Measurements from ENCODE around the gene IQSEC1. TPM values are rescaled to one million over a fixed set of nuclear protein-coding genes. Genes with fewer than 3 reads are reported as not detected.

Gene IQSEC1
- total and polyA plus RNA-seq, 2 of the 8 experiments (the other 6 are each of a cell fraction or from before 2014, with no cell fraction given) = 6.8 to 28.8 TPM

DNA sequence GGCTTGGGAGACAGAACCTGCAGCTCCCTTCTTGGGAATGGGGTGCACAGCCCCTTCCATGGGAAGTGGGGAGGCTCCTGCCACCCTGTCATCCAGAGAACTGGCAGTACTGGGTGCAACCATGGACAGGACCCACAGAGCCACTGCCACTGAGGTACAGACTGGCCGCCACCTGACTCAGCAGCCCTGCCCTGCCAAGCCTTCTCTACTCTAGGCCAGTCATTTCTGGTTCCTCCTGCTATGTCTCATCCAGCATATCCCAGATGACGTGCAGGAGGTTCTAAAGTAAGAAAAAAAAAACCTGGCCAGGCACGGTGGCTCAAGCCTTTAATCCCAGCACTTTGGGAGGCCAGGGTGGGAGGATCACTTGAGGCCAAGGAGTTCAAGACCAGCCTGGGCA is 155.0 kb downstream of the IQSEC1 start:
- no peaks in the 10 kb centered on the region for H3K4me1 ChIP-seq (replicated peaks in 1 of 4; ENCODE audit: control insufficient read depth in 3 of 4, insufficient read depth in 4 of 4, low read length in 3 of 4)
- H2BK120ac ChIP-seq (replicated peaks; ENCODE audit: low read depth, low read length) = no peak overlapping the region
- H3K4me3 ChIP-seq (ENCODE audit: extremely low read depth in 1 of 4, insufficient read depth in 2 of 4, low read depth in 3 of 4, low read length in 4 of 4) = no peak overlapping the region
- no peak overlapping the region for H2BK12ac ChIP-seq (ENCODE audit: low read depth, low read length)
- no peaks in the 10 kb centered on the region for H3K9me3 ChIP-seq (ENCODE audit: insufficient read depth in 2 of 2, low read depth in 1 of 2, low read length in 1 of 2)
- no peak overlapping the region for H4K91ac ChIP-seq (replicated peaks; ENCODE audit: insufficient read length, low read length)
- ChIA-PET POLR2A (ENCODE audit: partially characterized antibody) (no interaction called here), CTCF (ENCODE audit: partially characterized antibody) (interaction anchor here (1.3 to 4.6 kb wide), 2 partner anchors 10 to 65 kb away, joined by 3 to 28 read pairs; no protein-coding TSS in a partner anchor)
- H4K5ac ChIP-seq (ENCODE audit: insufficient read length, low read depth, low read length) = no peak overlapping the region
- no peak for FAIRE-seq
- no peak overlapping the region for H3K4me2 ChIP-seq (ENCODE audit: insufficient read depth in 1 of 2, low read depth in 2 of 2, low read length in 2 of 2)
- H2AFZ ChIP-seq (ENCODE audit: low read length) = no peak overlapping the region
- no peak overlapping the region for H2AK5ac ChIP-seq (ENCODE audit: low read depth, low read length)
- peaks cover 0 to 9% (median 1%) of the 10 kb centered on the region in 4 experiments; a peak in 3 of 8 replicates for H3K36me3 ChIP-seq (ENCODE audit: control insufficient read depth in 2 of 4, insufficient read depth in 4 of 4, low read length in 3 of 4)
- H3K23ac ChIP-seq (ENCODE audit: insufficient read length) = no peak overlapping the region
- WGBS, 2 experiments (ENCODE audit: extremely low coverage in 1 of 2, insufficient coverage in 1 of 2, insufficient read length in 1 of 2, insufficient replicate concordance in 2 of 2, low coverage in 1 of 2, low lambda C conversion rate in 2 of 2, missing lambda C conversion rate in 1 of 2) = 87% methylated on average over 3 of the region's 3 CpGs; no CpG with 5 or more reads in 1 of the 2 experiments
- no peaks in the 10 kb centered on the region for H3K23me2 ChIP-seq (ENCODE audit: low read depth, low read length)
- no peak overlapping the region for H3K18ac ChIP-seq (ENCODE audit: extremely low read depth, low read length)
- no peak for DNase-seq (ENCODE audit: low read depth in 1 of 2, low spot score in 2 of 2)
- no peak overlapping the region for H3K14ac ChIP-seq (ENCODE audit: insufficient read length)
- no peaks in the 10 kb centered on the region for H3K27me3 ChIP-seq (replicated peaks in 1 of 4; ENCODE audit: control insufficient read depth in 3 of 4, extremely low read depth in 1 of 4, insufficient read depth in 3 of 4, low read length in 3 of 4)
- no peak overlapping the region for H3K56ac ChIP-seq (replicated peaks; ENCODE audit: insufficient read length, low read depth, low read length)
- no peak overlapping the region for H2BK20ac ChIP-seq (ENCODE audit: low read length)
- H3K4ac ChIP-seq (replicated peaks; ENCODE audit: insufficient read length, low read depth, low read length) = no peak overlapping the region
- no peak overlapping the region for H3K27ac ChIP-seq (ENCODE audit: low read depth, low read length)
- no peaks in the 10 kb centered on the region for H3K79me2 ChIP-seq (ENCODE audit: control insufficient read depth in 1 of 2, insufficient read depth in 2 of 2, low read length in 2 of 2)
- no peak overlapping the region for H2BK15ac ChIP-seq (ENCODE audit: low read length)
- no peaks in the 10 kb centered on the region; the same call in 1 of the 2 replicates for H3K79me1 ChIP-seq (ENCODE audit: low read depth, low read length)
- H4K8ac ChIP-seq (ENCODE audit: extremely low read depth, insufficient read depth, low read length) = no peak overlapping the region
- H2BK5ac ChIP-seq (ENCODE audit: low read depth, low read length) = no peak overlapping the region
- H3K9ac ChIP-seq (replicated peaks in 1 of 4; ENCODE audit: extremely low read depth in 1 of 4, low read depth in 3 of 4, low read length in 3 of 4) = no peak overlapping the region
- peaks cover 0 to 11% of the 10 kb centered on the region in 2 experiments for H4K20me1 ChIP-seq (replicated peaks in 1 of 2; ENCODE audit: control insufficient read depth in 1 of 2, insufficient read depth in 2 of 2, low read length in 2 of 2)
- no peak for TF ChIP-seq SAP30 (IDR thresholded peaks at IDR 0.05; ENCODE audit: insufficient read depth, insufficient replicate concordance, low read length)
- no peak for TF ChIP-seq YY1 (IDR thresholded peaks at IDR 0.05; ENCODE audit: low read depth, low read length)
- TF ChIP-seq, protein P1, sequence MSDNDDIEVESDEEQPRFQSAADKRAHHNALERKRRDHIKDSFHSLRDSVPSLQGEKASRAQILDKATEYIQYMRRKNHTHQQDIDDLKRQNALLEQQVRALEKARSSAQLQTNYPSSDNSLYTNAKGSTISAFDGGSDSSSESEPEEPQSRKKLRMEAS (IDR thresholded peaks at IDR 0.05) = no peak
- TF ChIP-seq TAF1 (IDR thresholded peaks at IDR 0.05; ENCODE audit: low read depth, low read length) = no peak
- no peak for TF ChIP-seq RFX5 (IDR thresholded peaks at IDR 0.05; ENCODE audit: borderline replicate concordance, low read depth, low read length)
- no peak for TF ChIP-seq CBX5 (IDR thresholded peaks at IDR 0.05; ENCODE audit: low read depth, low read length)
- TF ChIP-seq BCL11A (IDR thresholded peaks at IDR 0.05; ENCODE audit: low read depth in 2 of 2, low read length in 2 of 2) = no peak
- no peak for TF ChIP-seq KDM4A (IDR thresholded peaks at IDR 0.05; ENCODE audit: low read depth, low read length, severe bottlenecking)
- no peak for TF ChIP-seq RAD21 (IDR thresholded peaks at IDR 0.05 in 1 of 2, conservative IDR thresholded peaks at IDR 0.05 in 1 of 2; ENCODE audit: low read depth in 2 of 2, low read length in 2 of 2)
- no peak for TF ChIP-seq MAFK (IDR thresholded peaks at IDR 0.05; ENCODE audit: low read depth, low read length)
- no peak for TF ChIP-seq KDM5A (IDR thresholded peaks at IDR 0.05; ENCODE audit: low read length)
- TF ChIP-seq TEAD4 (IDR thresholded peaks at IDR 0.05; ENCODE audit: low read depth, low read length) = no peak
- TF ChIP-seq BACH1 (IDR thresholded peaks at IDR 0.05; ENCODE audit: low read length) = no peak
- TF ChIP-seq, protein P2, sequence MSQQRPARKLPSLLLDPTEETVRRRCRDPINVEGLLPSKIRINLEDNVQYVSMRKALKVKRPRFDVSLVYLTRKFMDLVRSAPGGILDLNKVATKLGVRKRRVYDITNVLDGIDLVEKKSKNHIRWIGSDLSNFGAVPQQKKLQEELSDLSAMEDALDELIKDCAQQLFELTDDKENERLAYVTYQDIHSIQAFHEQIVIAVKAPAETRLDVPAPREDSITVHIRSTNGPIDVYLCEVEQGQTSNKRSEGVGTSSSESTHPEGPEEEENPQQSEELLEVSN (IDR thresholded peaks at IDR 0.05) = no peak
